Endodermal cell (in vitro differentiated cells): ENCODE results near the gene GDF15. TPM values are rescaled to one million over a fixed set of nuclear protein-coding genes. Genes with fewer than 3 reads are reported as not detected.

Experiments used
- microRNA-seq: library from miRNA; unstranded; fragments of <30 nt; microRNA quantifications from one replicate; pipeline ENCODE4 v1.2.0, GENCODE V29; 2020; ENCODE audit warnings: borderline microRNAs expressed
- total RNA-seq, 2 donors: library from RNA; stranded (reverse); fragmentation: NEBNext Ultra II Directional in 1 of 2; extraction: Animal tissue kit (Norgen Biotek cat#: 25700) in 1 of 2; gene quantifications; 2 replicates in 1 of 2; 3 replicates in 1 of 2; pipeline ENCODE4 v1.2.1, GENCODE V29; 2021

GDF15 gene
- total RNA-seq, 2 donors from 2014 or later: 0.90 to 2.2 TPM

Small RNA genes within 50 kb of the gene (microRNA-seq; reads per million reads assigned to microRNA genes)
- gene MIR3189: not detected

Other genes starting within 250 kb of the GDF15 start
- gene PIK3R2, start 233.0 kb upstream of the GDF15 start, total RNA-seq: 10 to 100 TPM; 52.9 to 58.8 TPM
- gene IFI30, start 212.3 kb upstream of the GDF15 start, total RNA-seq: 10 to 100 TPM; 10.6 to 11.0 TPM
- 10 to 100 TPM; 20.9 to 21.8 TPM for gene MPV17L2, start 192.9 kb upstream of the GDF15 start, total RNA-seq
- gene RAB3A, start 182.1 kb upstream of the GDF15 start, total RNA-seq: 1 to 10 TPM; 3.6 to 3.9 TPM
- 1 to 10 TPM; 1.1 to 2.4 TPM for gene PDE4C, start 159.7 kb upstream of the GDF15 start, total RNA-seq
- gene IQCN, start 111.7 kb upstream of the GDF15 start, total RNA-seq: 1 to 10 TPM; 2.4 to 3.3 TPM
- 100 to 1,000 TPM; 112 to 148 TPM for gene JUND, start 104.5 kb upstream of the GDF15 start, total RNA-seq
- gene LSM4, start 63.1 kb upstream of the GDF15 start, total RNA-seq: 100 to 1,000 TPM; 252 to 276 TPM
- gene PGPEP1, start 45.6 kb upstream of the GDF15 start, total RNA-seq: 1 to 10 TPM; 7.7 to 9.0 TPM
- gene LRRC25, start 11.5 kb downstream of the GDF15 start, total RNA-seq: not detected
- gene SSBP4, start 33.2 kb downstream of the GDF15 start, total RNA-seq: 10 to 100 TPM; 35.9 to 43.5 TPM
- 100 to 1,000 TPM; 156 to 212 TPM for gene ISYNA1, start 52.0 kb downstream of the GDF15 start, total RNA-seq
- gene ELL, start 135.9 kb downstream of the GDF15 start, total RNA-seq: 10 to 100 TPM; 10.9 to 15.4 TPM
- 100 to 1,000 TPM; 277 to 336 TPM for gene FKBP8, start 157.4 kb downstream of the GDF15 start, total RNA-seq
- 100 to 1,000 TPM; 108 to 115 TPM for gene KXD1, start 171.7 kb downstream of the GDF15 start, total RNA-seq
- gene UBA52, start 185.7 kb downstream of the GDF15 start, total RNA-seq: 1,000 to 10,000 TPM; 1,143 to 1,222 TPM
- 10 to 100 TPM; 76.9 to 83.9 TPM for gene REX1BD, start 202.6 kb downstream of the GDF15 start, total RNA-seq
- gene CRLF1, start 220.6 kb downstream of the GDF15 start, total RNA-seq: 10 to 100 TPM; 10.4 to 10.5 TPM
- gene TMEM59L, start 226.7 kb downstream of the GDF15 start, total RNA-seq: 1 to 10 TPM; 5.0 to 7.2 TPM